ENCODE measurements around the gene MIX23.

The MIX23 gene

GRCh38 chr3:122322095-122323075 lies 60.6 kb downstream of the MIX23 start:
- no peaks in the 10 kb centered on the region for H3K36me3 ChIP-seq
- peaks cover 11% of the 10 kb centered on the region for H3K9me3 ChIP-seq (ENCODE audit: severe bottlenecking)
- peaks cover under 1% of the 10 kb centered on the region for H3K27me3 ChIP-seq (ENCODE audit: insufficient read depth, low read depth, severe bottlenecking)
- H3K4me3 ChIP-seq (ENCODE audit: low read depth, low read length), result no peak overlapping the region
- no peak for DNase-seq
- no peak for TF ChIP-seq CTCF (IDR thresholded peaks at IDR 0.05; ENCODE audit: low read depth, low read length)
- no peak overlapping the region for H3K27ac ChIP-seq

GRCh38 chr3:122318620-122319019 lies 64.4 kb downstream of the MIX23 start:
- no peak for DNase-seq
- Histone ChIP-seq H3K9me3 (ENCODE audit: severe bottlenecking) (peaks cover 11% of the 10 kb centered on the region), H3K4me3 (ENCODE audit: low read depth, low read length) (no peak overlapping the region), H3K27ac (no peak overlapping the region), H3K36me3 (no peaks in the 10 kb centered on the region), H3K27me3 (ENCODE audit: insufficient read depth, low read depth, severe bottlenecking) (peaks cover 3% of the 10 kb centered on the region)
- TF ChIP-seq CTCF (IDR thresholded peaks at IDR 0.05; ENCODE audit: low read depth, low read length), result no peak

GRCh38 chr3:122316368-122316767 lies 66.7 kb downstream of the MIX23 start:
- Histone ChIP-seq H3K27ac (no peak overlapping the region), H3K4me3 (ENCODE audit: low read depth, low read length) (no peak overlapping the region), H3K27me3 (ENCODE audit: insufficient read depth, low read depth, severe bottlenecking) (peaks cover 3% of the 10 kb centered on the region), H3K36me3 (no peaks in the 10 kb centered on the region), H3K9me3 (ENCODE audit: severe bottlenecking) (peaks cover 11% of the 10 kb centered on the region)
- DNase-seq, result no peak
- TF ChIP-seq CTCF (IDR thresholded peaks at IDR 0.05; ENCODE audit: low read depth, low read length), result no peak

GRCh38 chr3:122315619-122316018 lies 67.4 kb downstream of the MIX23 start:
- no peak overlapping the region for H3K4me3 ChIP-seq (ENCODE audit: low read depth, low read length)
- no peak overlapping the region for H3K27ac ChIP-seq
- no peaks in the 10 kb centered on the region for H3K36me3 ChIP-seq
- no peak for DNase-seq
- peaks cover 3% of the 10 kb centered on the region for H3K27me3 ChIP-seq (ENCODE audit: insufficient read depth, low read depth, severe bottlenecking)
- H3K9me3 ChIP-seq (ENCODE audit: severe bottlenecking), result peaks cover 10% of the 10 kb centered on the region
- 0 out of 2 replicates have a peak, but pooled peaks have one; percentile 19 for TF ChIP-seq CTCF (IDR thresholded peaks at IDR 0.05; ENCODE audit: low read depth, low read length)

- TF ChIP-seq CTCF (IDR thresholded peaks at IDR 0.05; ENCODE audit: low read depth, low read length), result no peak
- no peak for DNase-seq
- peaks cover 9% of the 10 kb centered on the region for H3K27me3 ChIP-seq (ENCODE audit: insufficient read depth, low read depth, severe bottlenecking)
- no peak overlapping the region for H3K4me3 ChIP-seq (ENCODE audit: low read depth, low read length)
- H3K9me3 ChIP-seq (ENCODE audit: severe bottlenecking), result peaks cover 3% of the 10 kb centered on the region
- no peak overlapping the region for H3K27ac ChIP-seq
- no peaks in the 10 kb centered on the region for H3K36me3 ChIP-seq
Observed at GRCh38 chr3:122314228-122314876, 68.7 kb downstream of the MIX23 start.
